ENCODE measurements around the gene DPH5. TPM values are rescaled to one million over a fixed set of nuclear protein-coding genes. Genes with fewer than 3 reads are reported as not detected.

The DPH5 gene
- total and polyA plus RNA-seq, 10 of the 15 experiments (the other 5 are each of a cell fraction or from before 2014, with no cell fraction given) = 44.1 to 95.7 (median 66.4) TPM

GRCh38 chr1:101040666-101041065, 15.1 kb upstream of the DPH5 start:
- in situ Hi-C loops (cut with MboI) (no loop called here), intact Hi-C loops (cut with micrococcal nuclease; ENCODE audit: unreplicated experiment) (no loop called here)
- ChIA-PET CTCF (no interaction called here), RAD21 (ENCODE audit: unreplicated experiment) (no interaction called here), POLR2A (no interaction called here), SMC1A (ENCODE audit: uncharacterized antibody, unreplicated experiment) (no interaction called here)
- peaks cover 0 to 9% of the 10 kb centered on the region in 2 experiments for H3K36me3 ChIP-seq (ENCODE audit: control insufficient read depth in 2 of 2, insufficient read depth in 2 of 2, low read length in 1 of 2)
- no peak for ATAC-seq
- WGBS (ENCODE audit: insufficient coverage, insufficient replicate concordance, low lambda C conversion rate, missing lambda C conversion rate) = 100% methylated on average over 2 of the region's 2 CpGs
- no peak overlapping the region for H3K9ac ChIP-seq (ENCODE audit: control insufficient read depth, insufficient read depth, low read length)
- H3K4me3 ChIP-seq = no peak overlapping the region
- H3K79me2 ChIP-seq (ENCODE audit: control insufficient read depth, insufficient read depth, low read length) = no peaks in the 10 kb centered on the region
- H3K4me2 ChIP-seq (ENCODE audit: control insufficient read depth, insufficient read depth) = no peak overlapping the region
- no TSS peak for BruUV-seq (replicated peaks)
- H3K9me3 ChIP-seq (replicated peaks; ENCODE audit: control insufficient read depth, insufficient read depth, low read length) = peaks cover 21% of the 10 kb centered on the region
- H3K27me3 ChIP-seq (replicated peaks in 1 of 2; ENCODE audit: control insufficient read depth in 2 of 2, insufficient read depth in 2 of 2, low read length in 1 of 2) = no peaks in the 10 kb centered on the region
- no peaks in the 10 kb centered on the region for H3K4me1 ChIP-seq (ENCODE audit: control insufficient read depth, insufficient read depth, low read length)
- H2AFZ ChIP-seq (ENCODE audit: control insufficient read depth, low read depth, low read length) = no peak overlapping the region
- H4K20me1 ChIP-seq (ENCODE audit: control insufficient read depth, insufficient read depth) = no peaks in the 10 kb centered on the region
- H3K27ac ChIP-seq (ENCODE audit: control insufficient read depth, insufficient read depth) = no peak overlapping the region
- no peak for FAIRE-seq
- no peak for TF ChIP-seq NFYA (IDR thresholded peaks at IDR 0.05; ENCODE audit: borderline replicate concordance, low read depth, low read length)
- TF ChIP-seq ATF7 (IDR thresholded peaks at IDR 0.05; ENCODE audit: low read depth) = no peak
- TF ChIP-seq SREBF1 (IDR thresholded peaks at IDR 0.05; ENCODE audit: low read length) = no peak
- no peak for TF ChIP-seq E2F8 (IDR thresholded peaks at IDR 0.05; ENCODE audit: low read depth, partially characterized antibody)
- TF ChIP-seq CREB1 (IDR thresholded peaks at IDR 0.05; ENCODE audit: low read depth) = no peak
- no peak for TF ChIP-seq EZH2 (IDR thresholded peaks at IDR 0.05; ENCODE audit: borderline replicate concordance, control insufficient read depth, low read depth, low read length)
- no peak for TF ChIP-seq NFXL1 (IDR thresholded peaks at IDR 0.05; ENCODE audit: borderline replicate concordance)
- DNase-seq (ENCODE audit: low read depth, low spot score) = no peak

All from GM12878 (cell line).